Astrocyte of the cerebellum (primary cell): ENCODE results near the gene LBP.

Experiments used
- DNase-seq: peaks from one replicate; pipeline ENCODE4 v3.0.0-alpha.2; 2011; ENCODE audit warnings: low read depth
- H3K4me3 ChIP-seq: 2 replicates; pipeline ENCODE4 v1.5.1; 2011; ENCODE audit warnings: mild to moderate bottlenecking, low read depth, low read length, moderate library complexity
- CTCF ChIP-seq: IDR thresholded peaks from 2 replicates; pipeline ENCODE4 v1.5.1; 2012; ENCODE audit warnings: low read length, low read depth, moderate library complexity, mild to moderate bottlenecking; ENCODE audit errors: missing control alignments
- in situ Hi-C: cut with HindIII; loops from 2 replicates; pipeline ENCODE4 v1.10.0; 2017; ENCODE audit warnings: low sequenced_read_pairs

The LBP gene

GRCh38 chr20:38358556-38358955 is 12.3 kb downstream of the LBP start:
- no peak for TF ChIP-seq CTCF
- DNase-seq = no peak
- in situ Hi-C loops = no loop called here
- H3K4me3 ChIP-seq = no peak overlapping the region

- H3K4me3 ChIP-seq = no peak overlapping the region
- in situ Hi-C loops = no loop called here
- no peak for DNase-seq
- no peak for TF ChIP-seq CTCF
Measured at GRCh38 chr20:38363004-38363747, 16.9 kb downstream of the LBP start.

- no peak overlapping the region for H3K4me3 ChIP-seq
- no peak for TF ChIP-seq CTCF
- DNase-seq = no peak
- in situ Hi-C loops = no loop called here
Measured at GRCh38 chr20:38369389-38369788, 23.1 kb downstream of the LBP start.

GRCh38 chr20:38372806-38373205 is 26.5 kb downstream of the LBP start:
- in situ Hi-C loops = no loop called here
- no peak overlapping the region for H3K4me3 ChIP-seq
- DNase-seq = no peak
- no peak for TF ChIP-seq CTCF

GRCh38 chr20:38373231-38373867 is 27.1 kb downstream of the LBP start:
- TF ChIP-seq CTCF = no peak
- no peak for DNase-seq
- no peak overlapping the region for H3K4me3 ChIP-seq
- in situ Hi-C loops = no loop called here

- in situ Hi-C loops = no loop called here
- no peak for DNase-seq
- no peak for TF ChIP-seq CTCF
Measured at GRCh38 chr20:38373898-38374297, 27.6 kb downstream of the LBP start.

More at GRCh38 chr20:38373898-38374297, 27.6 kb downstream of the LBP start:
- H3K4me3 ChIP-seq = no peak overlapping the region
